Measurements from ENCODE around the gene APPL1. TPM values are rescaled to one million over a fixed set of nuclear protein-coding genes. Genes with fewer than 3 reads are reported as not detected.

The APPL1 gene, protein sequence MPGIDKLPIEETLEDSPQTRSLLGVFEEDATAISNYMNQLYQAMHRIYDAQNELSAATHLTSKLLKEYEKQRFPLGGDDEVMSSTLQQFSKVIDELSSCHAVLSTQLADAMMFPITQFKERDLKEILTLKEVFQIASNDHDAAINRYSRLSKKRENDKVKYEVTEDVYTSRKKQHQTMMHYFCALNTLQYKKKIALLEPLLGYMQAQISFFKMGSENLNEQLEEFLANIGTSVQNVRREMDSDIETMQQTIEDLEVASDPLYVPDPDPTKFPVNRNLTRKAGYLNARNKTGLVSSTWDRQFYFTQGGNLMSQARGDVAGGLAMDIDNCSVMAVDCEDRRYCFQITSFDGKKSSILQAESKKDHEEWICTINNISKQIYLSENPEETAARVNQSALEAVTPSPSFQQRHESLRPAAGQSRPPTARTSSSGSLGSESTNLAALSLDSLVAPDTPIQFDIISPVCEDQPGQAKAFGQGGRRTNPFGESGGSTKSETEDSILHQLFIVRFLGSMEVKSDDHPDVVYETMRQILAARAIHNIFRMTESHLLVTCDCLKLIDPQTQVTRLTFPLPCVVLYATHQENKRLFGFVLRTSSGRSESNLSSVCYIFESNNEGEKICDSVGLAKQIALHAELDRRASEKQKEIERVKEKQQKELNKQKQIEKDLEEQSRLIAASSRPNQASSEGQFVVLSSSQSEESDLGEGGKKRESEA
- 30.7 and 34.4 TPM in 2 replicates for total RNA-seq (2021; fragmentation: NEBNext Ultra II Directional; extraction: Animal tissue kit (Norgen Biotek cat#: 25700))
- 5.9 and 9.4 TPM in 2 replicates for polyA plus RNA-seq (2011; rRNA removed)
- polyA plus RNA-seq (2011; cell fraction: cytosol; rRNA removed) = 9.1 TPM
- polyA plus RNA-seq (2011; cell fraction: nucleus; rRNA removed) = 13.0 TPM
- 9.3 to 22.5 TPM (median 12.6 TPM) in 4 replicates for polyA plus RNA-seq (2012, experiment 1 of 2)
- 0.76 TPM for polyA plus RNA-seq (2012, experiment 2 of 2)
- 25.9 TPM for polyA plus RNA-seq (2013, experiment 1 of 2)
- polyA plus RNA-seq (2013, experiment 2 of 2) = 28.4 TPM
- 36.2 and 40.6 TPM in 2 replicates for polyA minus RNA-seq (2011; rRNA and poly(A)+ RNA removed)
- 24.8 TPM for polyA minus RNA-seq (2011; cell fraction: cytosol; rRNA and poly(A)+ RNA removed)
- polyA minus RNA-seq (2011; cell fraction: nucleus; rRNA and poly(A)+ RNA removed) = 68.4 TPM
- long read RNA-seq, experiment 1, full-length matches to known transcripts = 1 of 18 reads
- long read RNA-seq, experiment 1, partial matches to known transcripts = 0 of 18 reads
- long read RNA-seq, experiment 1, other reads (novel, unspliced or antisense) = 17 of 18 reads
- long read RNA-seq, experiment 2, full-length matches to known transcripts = 1 of 3 reads
- long read RNA-seq, experiment 2, partial matches to known transcripts = 2 of 3 reads
- long read RNA-seq, experiment 2, other reads (novel, unspliced or antisense) = 0 of 3 reads

DNA sequence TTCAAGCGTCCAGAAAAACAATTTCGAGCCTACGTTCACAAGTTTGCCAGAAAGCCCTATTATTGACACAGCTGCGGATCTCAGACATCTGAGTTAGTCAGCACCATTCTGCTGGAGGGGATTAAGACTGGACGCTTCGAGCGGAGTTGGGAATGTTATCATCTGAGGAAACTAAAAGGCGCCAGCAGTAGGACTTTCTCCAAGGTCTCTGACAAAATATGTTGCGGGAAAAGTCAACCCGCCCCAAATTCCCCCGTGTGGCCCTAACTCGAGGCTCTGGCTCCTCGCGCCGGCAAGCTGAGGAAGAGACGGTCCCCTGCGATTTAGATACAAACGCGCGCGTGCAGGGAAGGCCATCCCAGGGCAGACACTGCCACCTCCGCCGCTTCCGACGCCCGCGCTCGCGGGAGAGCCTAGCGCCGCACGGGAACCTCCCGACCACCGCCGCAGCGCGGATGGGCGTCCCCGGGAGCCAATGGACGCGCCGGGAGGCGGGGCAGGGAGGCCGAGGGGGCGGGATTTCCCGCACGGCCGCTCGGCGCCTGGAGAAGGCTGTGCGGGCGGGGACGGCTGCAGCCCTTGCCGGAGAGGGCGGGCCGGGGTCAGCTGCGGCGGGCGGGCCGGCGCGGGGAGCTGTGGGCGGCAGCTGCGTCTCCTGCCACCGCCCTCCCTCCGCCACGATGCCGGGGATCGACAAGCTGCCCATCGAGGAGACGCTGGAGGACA lies at the start of gene APPL1:
Gene APPL1, plus strand, starts transcription at position 526 of the 726 bp plus-strand sequence. Its CDS starts 155 bp downstream, at position 681.
- Histone ChIP-seq H3K4ac (replicated peaks; ENCODE audit: insufficient read length, low read depth, low read length) (no peak within 1 kb of the TSS), H2BK120ac (replicated peaks; ENCODE audit: low read depth, low read length) (no peak within 1 kb of the TSS), H3K23ac (ENCODE audit: insufficient read length) (no peak within 1 kb of the TSS), H3K14ac (ENCODE audit: insufficient read length) (no peak within 1 kb of the TSS), H2AK5ac (ENCODE audit: low read depth, low read length) (no peak within 1 kb of the TSS), H3K9ac (replicated peaks in 1 of 4; ENCODE audit: extremely low read depth in 1 of 4, low read depth in 3 of 4, low read length in 3 of 4) (peak within 1 kb of the TSS; percentile 47 to 87 (median 68)), H3K4me2 (ENCODE audit: insufficient read depth in 1 of 2, low read depth in 2 of 2, low read length in 2 of 2) (peak within 1 kb of the TSS; percentile 71 to 80), H3K9me3 (ENCODE audit: insufficient read depth in 2 of 2, low read depth in 1 of 2, low read length in 1 of 2) (no peaks in the 10 kb centered on the region), H3K27me3 (replicated peaks in 1 of 4; ENCODE audit: control insufficient read depth in 3 of 4, extremely low read depth in 1 of 4, insufficient read depth in 3 of 4, low read length in 3 of 4) (peaks cover 0 to 2% (median 0%) of the 10 kb centered on the region in 4 experiments; a peak in 1 of 7 replicates), H2AFZ (ENCODE audit: low read length) (peak within 1 kb of the TSS; percentile 78; the same call in 1 of the 2 replicates), H3K4me3 (ENCODE audit: extremely low read depth in 1 of 4, insufficient read depth in 2 of 4, low read depth in 3 of 4, low read length in 4 of 4) (peak within 1 kb of the TSS; percentile 70 to 91 (median 82)), H4K20me1 (replicated peaks in 1 of 2; ENCODE audit: control insufficient read depth in 1 of 2, insufficient read depth in 2 of 2, low read length in 2 of 2) (peaks cover 2 to 3% of the 10 kb centered on the region in 2 experiments), H3K56ac (replicated peaks; ENCODE audit: insufficient read length, low read depth, low read length) (peak within 1 kb of the TSS; percentile 47), H2BK15ac (ENCODE audit: low read length) (no peak within 1 kb of the TSS; the same call in 1 of the 2 replicates), H2BK5ac (ENCODE audit: low read depth, low read length) (0 out of 2 replicates have a peak within 1 kb of the TSS, but pooled peaks have one; percentile 44), H4K5ac (ENCODE audit: insufficient read length, low read depth, low read length) (peak within 1 kb of the TSS; percentile 92), H2BK20ac (ENCODE audit: low read length) (no peak within 1 kb of the TSS), H3K36me3 (ENCODE audit: control insufficient read depth in 2 of 4, insufficient read depth in 4 of 4, low read length in 3 of 4) (no peaks in the 10 kb centered on the region), H4K8ac (ENCODE audit: extremely low read depth, insufficient read depth, low read length) (peak within 1 kb of the TSS; percentile 94; the same call in 1 of the 2 replicates), H3K18ac (ENCODE audit: extremely low read depth, low read length) (peak within 1 kb of the TSS; percentile 71; the same call in 1 of the 2 replicates), H4K91ac (replicated peaks; ENCODE audit: insufficient read length, low read length) (peak within 1 kb of the TSS; percentile 87), H3K27ac (ENCODE audit: low read depth, low read length) (0 out of 2 replicates have a peak within 1 kb of the TSS, but pooled peaks have one; percentile 3), H3K23me2 (ENCODE audit: low read depth, low read length) (peaks cover 5% of the 10 kb centered on the region; the same call in 1 of the 2 replicates), H3K4me1 (replicated peaks in 1 of 4; ENCODE audit: control insufficient read depth in 3 of 4, insufficient read depth in 4 of 4, low read length in 3 of 4) (peaks cover 0 to 3% (median 1%) of the 10 kb centered on the region in 4 experiments; a peak in 2 of 7 replicates), H3K79me1 (ENCODE audit: low read depth, low read length) (no peaks in the 10 kb centered on the region), H3K79me2 (ENCODE audit: control insufficient read depth in 1 of 2, insufficient read depth in 2 of 2, low read length in 2 of 2) (peaks cover 0 to 25% of the 10 kb centered on the region in 2 experiments; a peak in 2 of 4 replicates), H2BK12ac (ENCODE audit: low read depth, low read length) (no peak within 1 kb of the TSS)
- CTCF ChIA-PET (ENCODE audit: partially characterized antibody) = interaction anchor here (0.7 to 3.2 kb wide), 6 partner anchors 28 to 127 kb away, joined by 3 to 23 read pairs (median 3); partner anchors contain the start of gene HESX1
- POLR2A ChIA-PET (ENCODE audit: partially characterized antibody) = interaction anchor here (0.6 to 1.6 kb wide), 4 partner anchors 10 to 169 kb away, joined by 3 read pairs; no protein-coding TSS in a partner anchor
- FAIRE-seq = no peak
- DNase-seq (ENCODE audit: low read depth in 1 of 2, low spot score in 2 of 2) = peak; percentile 64 to 98
- 1% methylated on average over 56 of the region's 71 CpGs; no CpG with 5 or more reads in 1 of the 2 experiments for WGBS, 2 experiments (ENCODE audit: extremely low coverage in 1 of 2, insufficient coverage in 1 of 2, insufficient read length in 1 of 2, insufficient replicate concordance in 2 of 2, low coverage in 1 of 2, low lambda C conversion rate in 2 of 2, missing lambda C conversion rate in 1 of 2)
- TF ChIP-seq POLR2AphosphoS5 (IDR thresholded peaks at IDR 0.05; ENCODE audit: low read depth, low read length) (peak; percentile 61; the same call in 1 of the 2 replicates), RAD21 (IDR thresholded peaks at IDR 0.05 in 1 of 2, conservative IDR thresholded peaks at IDR 0.05 in 1 of 2; ENCODE audit: low read depth in 2 of 2, low read length in 2 of 2) (no peak; a peak in 1 of 4 replicates), HDAC6 (IDR thresholded peaks at IDR 0.05; ENCODE audit: low read depth, low read length) (no peak), KDM5A (IDR thresholded peaks at IDR 0.05; ENCODE audit: low read length) (no peak)

All from H1 (cell line).